Fibroblast of mammary gland (primary cell): ENCODE results near the gene C20orf173.
"Not testable (repeated sequence)": the region's sequence is repeated elsewhere in the genome, so short reads cannot be mapped to it uniquely, and the experiment has no call there.

ENCODE experiments used
- DNase-seq: peaks from one replicate; pipeline ENCODE4 v3.0.0-alpha.2; 2010; ENCODE audit warnings: low read depth
- H3K4me3 ChIP-seq: 2 replicates; pipeline ENCODE4 v1.5.1; 2011; ENCODE audit warnings: low read depth, mild to moderate bottlenecking, low read length, moderate library complexity; ENCODE audit not compliant: control insufficient read depth
- CTCF ChIP-seq: conservative IDR thresholded peaks from 2 replicates; pipeline ENCODE4 v1.5.1; 2011; ENCODE audit warnings: low read depth, low read length, inconsistent platforms; ENCODE audit not compliant: control insufficient read depth, insufficient read depth

The C20orf173 gene

DNA sequence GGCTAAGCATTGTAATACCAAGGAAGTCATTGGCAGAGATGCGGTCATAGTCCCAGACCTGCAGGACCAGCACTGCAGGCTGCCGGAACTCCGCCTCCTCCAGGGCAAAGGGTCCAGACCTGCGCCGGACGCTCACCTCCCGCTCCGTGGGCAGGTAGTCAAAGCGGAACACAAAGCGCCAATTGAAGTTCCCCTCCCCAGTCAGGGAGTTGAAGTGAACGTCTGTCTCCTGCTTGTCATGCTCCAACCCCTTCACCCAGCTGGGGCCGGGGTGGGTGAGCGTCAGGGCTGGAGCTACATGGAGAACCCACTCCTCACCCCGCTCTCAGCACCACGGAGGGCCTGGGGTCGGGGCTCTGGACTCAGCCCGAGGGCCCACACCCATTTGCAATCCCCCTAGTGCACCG lies 30.7 kb upstream of the C20orf173 start:
- H3K4me3 ChIP-seq: no peak overlapping the region
- no peak for DNase-seq

GRCh38 chr20:35559042-35559693 lies 29.7 kb upstream of the C20orf173 start:
- no peak for TF ChIP-seq CTCF
- H3K4me3 ChIP-seq: no peak overlapping the region
- no peak for DNase-seq

More for the DNA sequence above, 30.7 kb upstream of the C20orf173 start:
- TF ChIP-seq CTCF: no peak

DNA sequence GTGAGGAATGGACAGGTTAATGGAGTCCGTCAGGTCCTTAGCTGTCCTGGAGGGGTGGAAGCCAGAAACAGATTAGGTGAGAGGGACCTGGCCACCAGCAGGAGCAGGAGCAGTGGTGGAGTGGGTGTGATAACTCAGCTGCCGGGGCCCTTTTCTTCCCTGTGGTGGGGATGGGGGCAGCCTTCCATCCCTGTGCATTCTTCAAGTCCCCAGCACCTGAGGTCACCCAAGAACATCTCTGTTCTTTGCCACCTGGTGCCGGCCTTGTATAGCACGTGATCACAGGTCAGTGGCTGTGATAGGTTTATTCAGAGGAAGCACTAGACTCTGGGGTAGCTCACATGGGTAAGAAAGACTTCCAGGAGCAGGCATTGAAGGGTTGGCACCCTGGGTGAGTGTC lies 29.0 kb upstream of the C20orf173 start:
- no peak overlapping the region for H3K4me3 ChIP-seq
- no peak for TF ChIP-seq CTCF

DNA sequence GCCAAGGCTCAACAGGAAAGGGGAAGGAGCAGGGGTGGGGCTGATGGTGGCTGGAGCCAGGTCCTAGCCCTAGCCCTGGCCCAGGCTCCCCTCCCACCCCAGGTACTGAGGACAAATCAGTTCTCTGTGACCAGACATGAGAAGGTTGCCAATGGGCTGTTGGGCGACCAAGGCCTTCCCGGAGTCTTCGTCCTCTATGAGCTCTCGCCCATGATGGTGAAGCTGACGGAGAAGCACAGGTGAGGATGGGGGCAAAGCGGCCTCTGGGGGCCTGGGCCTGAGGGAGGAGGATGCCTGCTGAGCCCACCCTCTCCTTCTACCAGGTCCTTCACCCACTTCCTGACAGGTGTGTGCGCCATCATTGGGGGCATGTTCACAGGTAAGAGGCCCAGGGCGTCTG lies 27.4 kb upstream of the C20orf173 start:
- no peak for TF ChIP-seq CTCF
- no peak for DNase-seq
- no peak overlapping the region for H3K4me3 ChIP-seq

More for the DNA sequence above, 29.0 kb upstream of the C20orf173 start:
- DNase-seq: no peak

DNA sequence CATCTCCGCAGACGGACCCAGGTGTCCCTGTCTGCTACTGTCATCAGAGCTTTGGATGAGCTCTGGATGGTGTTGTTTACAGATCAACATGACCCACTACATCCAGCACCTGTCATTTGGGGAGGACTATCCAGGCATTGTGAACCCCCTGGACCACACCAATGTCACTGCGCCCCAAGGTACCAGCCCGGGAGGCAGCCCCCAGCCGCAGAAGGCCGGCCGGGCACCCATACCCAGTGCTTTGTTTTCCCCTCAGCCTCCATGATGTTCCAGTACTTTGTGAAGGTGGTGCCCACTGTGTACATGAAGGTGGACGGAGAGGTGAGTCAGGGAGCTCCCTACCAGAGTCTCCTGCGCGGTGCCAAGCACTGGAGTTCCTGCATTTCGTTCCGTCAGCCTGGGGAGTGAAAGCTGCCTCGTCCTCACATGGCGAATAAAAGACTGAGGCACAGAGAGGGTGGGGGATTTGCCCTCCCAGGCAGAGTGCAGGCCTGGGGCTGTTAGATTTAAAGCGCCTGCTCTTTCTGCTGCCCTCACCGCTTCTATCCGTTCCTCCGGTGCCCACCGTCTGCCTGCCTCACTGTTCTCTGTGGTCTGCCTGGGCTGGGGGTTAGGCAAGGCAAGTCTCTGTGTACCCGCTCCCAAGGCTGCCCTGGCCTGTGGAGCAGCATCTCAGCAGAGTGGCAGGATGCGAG lies 26.6 kb upstream of the C20orf173 start:
- TF ChIP-seq CTCF: no peak
- no peak overlapping the region for H3K4me3 ChIP-seq
- DNase-seq: no peak

- not testable (repeated sequence) for DNase-seq, H3K4me3 ChIP-seq
These were observed 26.0 kb upstream of the C20orf173 start for GRCh38 chr20:35555461-35555860.

GRCh38 chr20:35552914-35553313 lies 23.5 kb upstream of the C20orf173 start:
- no peak for DNase-seq
- H3K4me3 ChIP-seq: no peak overlapping the region
- no peak for TF ChIP-seq CTCF
